T-helper 1 cell treated with Interleukin-12 subunit alpha and Interleukin-12 subunit beta and Interleukin-4 antibody, amounts not matched to agents 30 ng/mL and 1 ng/mL, for 36 hours (primary cell): ENCODE measurements around the gene DRG2. TPM values are rescaled to one million over a fixed set of nuclear protein-coding genes. Genes with fewer than 3 reads are reported as not detected.

Source experiments
- intact Hi-C: fragments of 100-400 bp; cut with micrococcal nuclease; formaldehyde crosslinking; loops from one replicate; pipeline ENCODE4 v1.15.1; 2024
- total RNA-seq: library from RNA; stranded (reverse); gene quantifications from 2 replicates; pipeline ENCODE4 v1.2.3, GENCODE V29; 2022

The DRG2 gene, protein sequence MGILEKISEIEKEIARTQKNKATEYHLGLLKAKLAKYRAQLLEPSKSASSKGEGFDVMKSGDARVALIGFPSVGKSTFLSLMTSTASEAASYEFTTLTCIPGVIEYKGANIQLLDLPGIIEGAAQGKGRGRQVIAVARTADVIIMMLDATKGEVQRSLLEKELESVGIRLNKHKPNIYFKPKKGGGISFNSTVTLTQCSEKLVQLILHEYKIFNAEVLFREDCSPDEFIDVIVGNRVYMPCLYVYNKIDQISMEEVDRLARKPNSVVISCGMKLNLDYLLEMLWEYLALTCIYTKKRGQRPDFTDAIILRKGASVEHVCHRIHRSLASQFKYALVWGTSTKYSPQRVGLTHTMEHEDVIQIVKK
- total RNA-seq: 61.2 and 62.4 TPM in 2 replicates

DNA sequence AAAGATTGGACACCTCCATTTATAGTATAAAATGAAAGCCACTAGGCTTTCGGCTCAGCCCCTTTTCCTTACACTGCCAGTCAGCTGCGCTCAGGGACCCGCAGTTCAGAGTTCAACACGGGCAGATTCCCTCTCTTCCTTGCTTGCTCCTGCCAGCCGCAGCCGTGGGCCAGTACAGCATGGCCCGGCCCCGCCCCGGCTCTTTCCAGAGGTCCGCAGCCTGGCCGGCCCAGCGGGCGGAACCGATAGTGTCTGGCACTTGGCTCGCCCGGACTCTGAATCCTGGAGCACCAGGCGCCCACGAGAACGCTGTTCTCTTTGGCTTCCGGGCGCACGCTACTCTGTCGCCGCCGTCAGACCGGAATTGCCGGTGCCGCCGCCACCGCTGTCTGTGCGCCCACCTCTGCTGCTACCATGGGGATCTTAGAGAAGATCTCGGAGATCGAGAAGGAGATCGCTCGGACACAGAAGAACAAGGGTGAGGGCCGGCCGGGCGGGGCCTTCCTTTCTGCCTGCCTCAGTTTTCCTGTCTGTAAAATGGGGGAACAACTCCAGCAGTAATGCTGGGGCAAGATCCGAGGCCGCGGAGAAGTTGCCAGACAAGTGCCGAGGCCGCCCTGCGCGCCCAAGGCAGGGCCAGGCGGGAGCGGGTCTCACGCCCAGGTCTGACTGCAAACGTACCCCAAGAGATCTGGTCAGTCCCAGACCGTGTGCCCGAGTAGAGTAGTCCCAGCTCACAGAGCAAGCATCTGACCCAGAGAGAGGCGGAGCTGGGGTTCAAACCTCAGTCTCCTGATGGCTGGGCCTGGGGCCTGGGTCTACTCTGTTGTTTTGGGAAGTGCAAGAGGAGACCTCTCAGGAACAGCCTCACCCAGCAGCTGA is at the start of gene DRG2:
Gene DRG2, plus strand, starts transcription at position 339 of the 882 bp plus-strand sequence. Its CDS starts 76 bp downstream, at position 415.
- intact Hi-C loops: loop anchor here (1.0 kb wide), 5 partner anchors 49 to 336 kb away; partner anchors contain the start of genes ALKBH5, ATPAF2, DRC3 and GID4

DNA sequence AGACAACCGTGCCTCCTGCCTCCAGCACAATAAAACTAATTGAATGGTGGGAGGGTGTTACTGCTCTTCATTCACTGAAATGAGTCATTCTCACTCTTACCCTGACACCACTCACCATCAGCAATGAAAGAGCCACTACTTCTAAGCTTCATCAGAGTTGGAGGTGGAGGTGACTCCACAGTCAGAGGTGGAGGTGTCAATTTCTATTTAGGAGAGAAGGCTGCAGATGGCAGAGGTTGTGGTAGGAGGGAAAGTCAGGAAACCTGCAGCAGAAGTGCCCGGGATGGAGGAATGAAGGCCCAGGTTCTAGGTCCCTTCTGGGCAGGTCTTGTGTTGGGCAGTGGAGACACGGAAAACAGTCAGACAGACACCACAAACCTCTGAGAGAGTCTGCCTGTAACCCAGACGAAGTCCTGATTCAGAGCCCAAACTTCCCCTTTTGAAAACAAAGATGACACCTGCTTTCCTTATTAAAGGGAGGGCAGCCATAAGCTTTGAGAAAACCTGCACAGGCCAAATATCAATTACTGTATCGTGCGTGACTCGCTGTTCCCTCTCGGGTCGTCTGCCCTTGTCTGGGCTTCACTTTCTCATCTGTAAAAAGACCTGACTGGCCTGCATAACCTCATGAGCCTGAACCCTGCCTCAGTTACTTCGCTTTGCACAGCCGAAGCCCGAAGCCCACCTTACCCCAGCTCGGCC is 49.4 kb upstream of the DRG2 start:
- intact Hi-C loops: loop anchor here (1.0 to 10.0 kb wide), 4 partner anchors 79 to 733 kb away; partner anchors contain the start of genes MED9 and NT5M

DNA sequence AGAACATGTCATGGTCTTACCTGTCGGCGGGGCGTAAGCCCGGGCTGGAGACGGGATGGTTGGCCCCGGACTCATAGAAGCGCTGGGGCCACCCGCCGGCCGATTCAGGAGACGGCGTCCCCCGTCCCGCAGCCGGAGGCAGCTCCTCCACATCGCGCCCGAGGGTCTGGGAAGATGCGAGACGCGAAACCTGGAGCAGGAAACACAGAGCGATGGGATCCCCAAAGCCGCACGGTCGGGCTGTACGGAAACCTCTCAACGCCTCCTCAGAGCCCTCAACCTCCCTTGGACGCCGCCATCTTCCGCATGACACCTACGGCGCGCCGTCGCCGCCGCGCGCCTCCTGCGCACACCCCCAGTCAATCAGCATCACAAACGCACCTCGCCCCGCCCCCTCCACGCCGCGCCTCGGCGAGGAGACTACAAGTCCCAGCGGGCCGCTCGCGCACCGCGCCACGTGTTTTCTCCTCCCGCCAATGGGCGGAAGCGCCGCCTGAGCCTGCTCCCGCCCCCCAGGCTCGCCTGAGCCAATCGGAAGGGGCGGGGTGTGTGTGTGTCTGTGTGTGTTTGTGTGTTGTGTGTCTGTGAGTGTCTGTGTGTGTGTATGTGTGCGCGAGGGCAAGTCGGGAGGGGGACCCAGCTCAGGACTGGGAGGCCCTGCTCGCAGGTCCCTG is 48.8 kb upstream of the DRG2 start, which contains the start of the genes ATPAF2 and GID4:
Gene ATPAF2, minus strand, starts transcription at position 308 of the 674 bp plus-strand sequence. Its CDS starts 155 bp downstream, at position 153.
Gene GID4, plus strand, starts transcription at position 548 of the 674 bp plus-strand sequence. Its CDS starts 57 bp downstream, at position 605.
- intact Hi-C loops: loop anchor here (1.0 to 10.0 kb wide), 11 partner anchors 48 to 758 kb away; partner anchors contain the start of genes ALKBH5, COPS3, DRC3 and DRG2

DNA sequence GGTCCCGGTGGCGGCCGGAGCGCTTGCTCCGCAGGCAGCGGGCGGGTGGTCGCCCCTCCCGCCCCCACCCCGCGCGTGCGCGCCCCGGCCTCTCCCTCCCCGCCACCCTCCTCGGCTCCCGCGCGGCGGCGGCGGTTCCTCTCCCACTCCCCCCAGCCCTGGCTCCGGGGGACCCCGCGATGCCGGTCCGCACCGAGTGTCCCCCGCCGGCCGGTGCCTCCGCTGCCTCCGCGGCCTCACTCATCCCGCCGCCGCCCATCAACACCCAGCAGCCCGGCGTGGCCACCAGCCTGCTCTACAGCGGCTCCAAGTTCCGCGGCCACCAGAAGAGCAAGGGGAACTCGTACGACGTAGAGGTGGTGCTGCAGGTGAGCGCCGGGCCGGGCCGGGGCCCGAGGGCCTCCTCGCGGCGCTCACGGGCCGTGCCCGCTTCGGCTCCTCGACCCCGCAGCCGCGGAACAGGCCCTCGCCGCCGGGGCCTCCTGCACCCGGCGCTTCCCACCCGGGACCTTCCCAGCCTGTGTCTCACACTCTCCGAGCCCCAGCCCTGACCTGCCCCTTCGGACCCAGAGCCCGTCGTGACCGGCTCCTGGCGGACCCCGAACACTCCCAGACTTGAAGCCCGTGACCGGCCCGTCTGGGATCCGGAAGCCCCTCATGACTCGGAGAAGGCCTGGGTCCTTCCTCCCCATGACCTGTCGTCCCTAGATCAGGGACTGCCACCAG is 48.0 kb upstream of the DRG2 start:
- intact Hi-C loops: loop anchor here (1.0 to 10.0 kb wide), 10 partner anchors 48 to 758 kb away; partner anchors contain the start of genes ALKBH5, COPS3, DRC3 and DRG2

DNA sequence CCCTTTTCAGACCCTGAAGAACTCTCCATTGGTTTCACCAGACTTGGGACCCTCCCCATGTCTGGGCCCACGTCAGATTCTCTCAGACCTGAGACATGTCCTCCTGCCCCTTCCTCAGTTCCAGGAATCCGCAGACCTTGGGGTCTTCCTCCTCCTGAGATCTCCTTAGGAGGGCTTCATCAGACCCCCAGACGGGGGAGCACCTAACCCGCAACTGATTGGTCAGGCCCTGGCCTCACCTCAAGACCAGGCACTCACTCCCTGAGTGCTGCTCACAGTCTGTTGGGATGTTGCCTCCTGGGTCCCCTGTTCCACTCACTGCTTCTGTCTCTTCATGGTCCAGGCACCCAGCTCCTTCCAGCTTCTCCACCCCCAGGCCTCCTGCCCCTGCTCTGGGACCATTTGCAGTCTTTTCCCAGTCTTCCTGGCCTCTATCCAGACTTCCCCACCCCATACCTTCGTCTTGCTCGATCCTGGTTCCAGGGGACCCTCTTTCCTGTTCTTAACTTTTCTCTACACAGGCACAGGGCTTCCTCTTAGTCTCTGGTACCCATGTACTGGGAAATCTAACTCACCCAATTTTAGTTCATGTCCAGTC is 47.4 kb upstream of the DRG2 start:
- intact Hi-C loops: no loop called here

DNA sequence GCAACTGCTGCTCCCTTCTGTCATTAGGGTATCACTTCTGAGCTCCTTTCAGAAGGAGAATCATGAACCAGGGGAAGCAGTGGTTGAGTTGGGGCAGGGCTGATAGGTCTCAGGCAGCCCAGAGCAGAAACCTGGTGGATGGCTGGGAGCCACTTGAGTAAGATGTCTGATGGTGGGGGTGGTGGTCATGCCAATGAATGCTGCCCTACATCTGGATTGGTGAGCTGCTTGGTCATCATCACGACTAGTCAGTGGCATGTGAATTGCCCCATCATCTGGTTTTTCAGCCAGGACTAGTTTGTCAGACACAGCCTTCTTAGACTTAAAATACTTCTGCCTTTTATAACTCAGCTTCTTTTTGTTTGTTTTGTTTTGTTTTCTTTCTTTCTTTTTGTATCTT is 46.0 kb upstream of the DRG2 start:
- intact Hi-C loops: no loop called here

DNA sequence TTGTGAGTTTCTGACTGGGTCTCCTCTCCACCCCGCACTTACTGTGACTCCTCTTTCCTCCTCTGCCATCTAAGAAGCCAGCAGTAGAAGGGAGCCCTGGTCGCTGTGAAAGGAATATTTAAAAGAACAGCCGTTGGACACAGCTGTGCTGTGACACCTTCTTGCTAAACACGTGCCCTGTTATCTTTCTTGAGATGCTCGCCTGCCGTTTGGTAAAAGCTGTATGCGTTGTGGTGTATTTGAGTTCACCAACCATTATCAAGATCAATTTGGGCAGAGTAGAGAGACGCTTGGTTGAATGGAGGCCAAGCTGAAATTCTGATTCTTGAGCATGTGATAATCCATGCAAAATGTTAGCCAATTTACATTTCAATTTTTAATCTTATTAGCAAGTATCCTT is 44.8 kb upstream of the DRG2 start:
- intact Hi-C loops: no loop called here

DNA sequence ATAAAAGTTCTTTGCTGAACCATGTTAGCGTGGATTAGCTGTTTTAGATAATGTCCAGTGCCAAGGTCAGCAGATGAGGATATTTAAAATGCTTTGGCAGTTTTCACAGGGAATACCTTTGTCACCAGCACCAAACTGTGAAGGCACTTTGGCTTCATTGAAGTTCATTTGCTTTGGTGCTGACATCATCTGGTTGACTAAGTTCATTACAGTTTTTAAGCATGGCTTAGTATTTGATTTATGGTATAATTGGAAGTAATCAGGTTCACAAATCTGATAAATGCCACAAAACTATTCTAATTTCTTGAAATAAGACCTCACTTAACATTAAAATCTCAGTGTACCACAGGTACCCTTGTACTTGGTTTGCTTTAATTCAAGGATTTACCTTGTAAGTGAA is 44.3 kb upstream of the DRG2 start:
- intact Hi-C loops: no loop called here

DNA sequence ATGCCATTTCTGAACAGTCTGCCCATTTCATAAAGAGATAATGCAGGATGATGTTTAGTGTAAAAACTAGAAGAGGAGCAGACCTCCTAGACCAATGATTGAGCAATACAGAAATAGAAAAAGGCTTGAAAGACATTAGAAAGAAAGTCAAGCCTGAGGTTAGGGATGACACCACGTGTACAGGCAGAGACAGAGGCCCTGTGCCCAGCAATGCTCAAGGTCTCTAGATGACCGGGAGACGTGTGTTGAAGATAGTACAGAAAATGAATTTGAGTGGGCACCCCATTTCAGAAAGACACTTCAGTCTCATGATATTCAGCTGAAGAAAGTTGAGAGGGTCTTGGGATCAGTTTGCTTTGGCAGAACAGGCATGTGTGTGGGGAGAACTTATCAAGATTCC is 43.1 kb upstream of the DRG2 start:
- intact Hi-C loops: no loop called here

DNA sequence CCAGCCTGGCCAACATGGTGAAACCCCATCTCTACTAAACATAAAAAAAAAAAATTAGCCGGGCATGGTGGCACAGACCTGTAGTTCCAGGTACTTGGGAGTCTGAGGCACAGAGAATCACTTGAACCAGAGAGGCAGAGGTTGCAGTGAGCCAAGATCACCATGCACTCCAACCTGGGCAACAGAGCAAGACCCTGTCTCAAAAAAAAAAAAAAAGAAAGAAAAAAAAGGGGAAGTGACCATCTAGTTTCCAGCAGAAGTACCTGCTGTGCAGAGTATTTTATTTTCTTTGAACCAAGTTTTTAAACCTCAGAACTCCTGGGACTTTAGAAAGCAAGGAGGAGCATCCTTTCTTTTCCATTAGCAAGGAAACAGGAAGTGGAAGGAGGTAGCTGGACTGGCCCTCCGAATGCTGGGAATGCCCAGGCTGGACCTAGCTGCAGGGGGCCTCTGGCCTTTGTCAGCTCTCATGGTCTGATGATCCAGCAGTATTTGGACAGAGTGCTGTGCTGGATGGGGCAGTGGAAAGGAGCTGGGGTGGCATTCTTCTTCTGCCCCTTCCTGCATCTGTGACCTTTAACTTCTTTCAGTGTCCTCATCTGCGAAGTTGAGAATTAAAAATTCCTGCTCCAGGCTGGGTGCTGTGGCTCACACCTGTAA is 41.9 kb upstream of the DRG2 start:
- intact Hi-C loops: no loop called here

DNA sequence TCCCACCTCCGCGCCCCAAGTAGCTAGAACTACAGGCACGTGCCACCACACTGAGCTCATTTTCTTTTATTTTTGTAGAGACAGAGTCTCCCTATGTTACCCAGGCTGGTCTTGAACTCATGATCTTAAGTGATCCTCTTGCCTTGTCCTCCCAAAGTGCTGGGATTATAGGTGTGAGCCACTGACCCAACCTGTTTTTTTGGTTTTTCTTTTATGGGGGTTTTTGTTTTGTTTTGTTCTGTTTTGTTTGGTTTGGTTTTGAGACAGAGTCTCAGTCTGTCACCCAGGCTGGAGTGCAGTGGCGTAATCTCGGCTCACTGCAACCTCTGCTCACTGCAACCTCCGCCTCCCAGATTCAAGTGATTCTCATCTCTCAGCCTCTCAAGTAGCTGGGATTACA is 32.2 kb upstream of the DRG2 start:
- intact Hi-C loops: no loop called here

DNA sequence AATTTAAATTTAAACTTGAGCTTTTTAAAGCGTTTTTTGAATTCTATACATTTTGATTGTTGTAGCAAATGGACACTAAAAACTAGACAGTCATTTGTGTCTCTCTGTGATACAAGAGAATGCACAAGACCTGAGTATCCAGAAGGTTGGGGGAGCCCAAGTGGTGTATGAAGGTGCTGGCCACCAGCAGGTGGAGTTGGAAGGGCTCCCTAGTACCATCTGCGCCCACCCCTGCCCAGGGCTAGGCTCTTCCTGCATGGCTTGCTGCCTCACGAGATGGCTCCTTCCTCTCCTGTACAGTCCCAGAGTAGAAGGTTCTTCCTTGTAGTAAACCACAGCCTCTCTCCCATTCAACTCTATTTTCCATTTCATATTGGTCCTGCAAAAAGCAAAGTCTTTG is 31.5 kb upstream of the DRG2 start:
- intact Hi-C loops: no loop called here

DNA sequence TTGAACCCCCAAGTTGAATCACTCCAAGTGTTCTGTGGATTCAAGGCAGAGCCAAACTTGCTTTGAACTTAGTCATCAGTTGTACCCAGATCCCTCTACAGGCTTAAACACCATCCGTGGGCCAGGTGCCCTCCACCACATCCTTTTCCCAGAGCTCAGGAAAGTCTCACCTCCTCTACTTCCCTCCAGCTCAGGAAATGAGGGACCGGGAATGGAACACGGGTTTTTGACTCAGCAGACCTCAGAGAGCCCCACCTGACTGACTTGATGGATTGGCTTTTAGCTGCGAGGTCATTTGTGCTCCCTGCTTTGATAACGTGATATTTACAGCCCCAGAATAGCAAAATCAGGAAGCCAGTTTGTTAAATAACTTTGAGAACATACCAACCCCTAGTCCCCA is 28.5 kb upstream of the DRG2 start:
- intact Hi-C loops: no loop called here

DNA sequence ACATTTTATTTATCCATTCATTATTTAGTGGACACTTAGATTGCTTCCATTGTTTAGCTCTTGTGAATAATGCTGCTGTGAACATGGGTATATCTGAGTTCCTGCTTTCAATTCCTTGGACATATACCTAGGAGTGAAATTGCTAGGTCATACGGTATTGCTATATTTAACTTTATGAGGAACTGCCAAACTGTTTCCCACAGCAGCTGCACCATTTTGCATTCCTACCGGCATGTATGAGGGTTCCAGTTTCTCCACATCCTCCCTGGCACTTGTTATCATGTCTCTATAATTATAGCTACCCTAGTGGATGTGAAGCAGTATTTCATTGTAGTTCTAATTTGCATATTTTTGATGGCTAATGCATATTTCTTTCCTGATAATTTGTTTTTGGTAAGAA is 23.7 kb upstream of the DRG2 start:
- intact Hi-C loops: no loop called here

DNA sequence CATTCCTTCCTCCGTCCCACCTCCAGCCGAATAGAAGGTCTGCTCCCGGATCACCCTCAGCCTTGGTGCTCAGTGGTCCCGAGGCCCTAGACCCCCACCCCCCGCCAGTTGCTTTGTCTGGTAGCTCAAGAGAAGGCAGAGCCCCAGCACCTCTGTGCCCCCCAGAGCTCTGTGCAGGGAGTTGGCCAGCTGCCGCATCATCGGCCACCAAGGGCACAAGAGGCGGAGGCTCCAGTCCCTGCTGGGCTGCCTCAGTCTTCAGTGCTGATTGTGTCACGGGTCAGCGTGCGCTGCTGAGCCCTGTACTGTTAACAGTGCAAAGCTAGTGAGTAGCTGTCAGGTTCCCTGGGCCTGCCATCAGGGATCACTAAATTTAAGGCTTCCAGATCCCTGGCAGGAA is 22.2 kb upstream of the DRG2 start:
- intact Hi-C loops: no loop called here

DNA sequence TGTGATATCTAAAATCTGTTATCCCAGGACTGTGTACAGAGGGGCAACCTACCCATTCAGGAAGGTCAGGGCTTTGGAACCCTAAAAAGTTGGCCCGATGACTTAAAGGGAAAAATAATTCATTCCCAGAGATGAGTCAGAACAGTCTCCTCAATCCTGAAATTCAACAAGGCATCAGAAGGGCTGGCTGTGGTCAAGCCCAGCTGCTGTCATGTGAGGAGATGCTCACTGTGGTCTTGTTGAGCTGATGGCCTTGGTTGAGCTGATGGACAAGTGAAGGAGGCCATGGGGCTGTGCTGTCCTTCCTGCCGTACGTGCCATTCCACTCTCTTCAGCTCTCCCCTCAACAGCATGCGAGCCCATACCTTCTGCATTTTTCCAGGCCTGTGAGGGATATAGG is 20.9 kb upstream of the DRG2 start:
- intact Hi-C loops: no loop called here

DNA sequence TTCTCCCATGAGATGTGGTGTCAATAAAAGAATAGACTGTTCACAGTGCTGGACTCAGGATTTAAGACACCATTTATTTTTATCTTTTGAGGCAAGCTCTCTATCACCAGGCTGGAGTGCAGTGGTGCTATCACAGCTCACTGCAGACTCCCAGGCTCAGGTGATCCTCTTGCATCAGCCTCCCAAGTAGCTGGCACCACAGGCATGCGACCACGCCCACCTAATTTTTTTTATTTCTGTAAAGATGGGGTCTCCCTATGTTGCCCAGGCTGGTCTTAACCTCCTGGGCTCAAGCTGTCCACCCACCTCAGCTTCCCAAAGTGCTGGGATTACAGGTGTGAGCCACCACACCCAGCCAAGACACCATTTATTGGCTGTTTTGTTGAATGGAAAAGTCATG is 18.6 kb upstream of the DRG2 start:
- intact Hi-C loops: no loop called here

DNA sequence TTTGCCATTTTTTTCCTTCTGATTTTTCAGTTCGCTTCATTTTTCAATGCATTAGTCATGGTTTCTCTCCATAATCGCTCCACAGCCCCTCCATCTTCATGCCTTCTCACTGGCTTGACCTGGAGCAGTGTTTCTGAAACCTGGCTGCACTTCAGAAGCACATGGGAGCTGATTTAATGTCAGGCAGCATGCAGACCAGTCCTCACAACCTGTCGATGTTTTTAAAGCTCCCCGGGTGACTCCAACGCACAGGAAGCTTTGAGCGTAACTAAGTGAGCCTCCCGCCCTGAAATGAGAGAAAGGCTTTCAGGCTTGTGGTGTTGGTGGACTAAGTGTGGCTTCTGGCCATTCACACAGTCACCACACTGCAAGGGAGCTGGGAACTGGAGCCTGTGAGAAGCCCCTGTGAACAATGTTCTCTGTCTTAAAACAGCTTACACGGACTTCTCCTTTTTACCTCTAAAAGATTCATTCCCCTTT is 16.8 kb upstream of the DRG2 start:
- intact Hi-C loops: no loop called here

DNA sequence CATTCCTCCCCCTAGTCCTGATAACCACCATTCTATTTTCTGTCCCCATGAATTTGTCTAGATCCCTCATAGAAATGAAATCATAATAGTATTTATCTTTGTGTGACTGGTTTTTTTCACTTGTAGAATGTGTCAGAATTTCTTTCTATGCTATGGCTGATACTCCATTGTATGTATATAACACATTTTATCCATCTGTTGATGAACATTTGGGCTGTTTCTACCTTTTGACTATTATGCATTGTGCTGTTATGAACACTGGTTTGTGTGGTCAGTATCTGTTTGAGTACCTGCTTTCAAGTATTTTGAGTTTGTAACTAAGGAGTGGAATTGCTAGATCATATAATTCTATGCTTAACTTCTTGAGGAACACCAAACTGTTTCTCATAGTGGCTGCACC is 16.0 kb upstream of the DRG2 start:
- intact Hi-C loops: no loop called here
